COLO829 (cell line): Measurements from ENCODE around the gene SSMEM1.
"Not testable (repeated sequence)": the region's sequence is repeated elsewhere in the genome, so short reads cannot be mapped to it uniquely, and the experiment has no call there.

Experiments used
- DNase-seq: peaks from one replicate; pipeline ENCODE4 v3.0.0; 2012; ENCODE audit warnings: low spot score

Gene SSMEM1

GRCh38 chr7:130207642-130208041 is at the start of gene SSMEM1:
TSS of gene SSMEM1 (plus strand) at chr7:130207860. CDS start at chr7:130207911, 51 bp downstream.
- DNase-seq, result no peak

- no peak for DNase-seq
These were observed 47.6 kb upstream of the SSMEM1 start for GRCh38 chr7:130160023-130160422.

GRCh38 chr7:130160455-130160854 is 47.2 kb upstream of the SSMEM1 start:
- DNase-seq, result no peak

- no peak for DNase-seq
These were observed 45.5 kb upstream of the SSMEM1 start for GRCh38 chr7:130162196-130162595.

- no peak for DNase-seq
These were observed 33.3 kb upstream of the SSMEM1 start for GRCh38 chr7:130174237-130174959.

GRCh38 chr7:130178251-130178650 is 29.4 kb upstream of the SSMEM1 start:
- DNase-seq, result no peak

- no peak for DNase-seq
These were observed 28.0 kb upstream of the SSMEM1 start for GRCh38 chr7:130179631-130180030.

- DNase-seq, result no peak
These were observed 26.9 kb upstream of the SSMEM1 start for GRCh38 chr7:130180571-130181262.

- DNase-seq, result no peak
These were observed 26.4 kb upstream of the SSMEM1 start for GRCh38 chr7:130181263-130181605.

GRCh38 chr7:130182990-130183389 is 24.7 kb upstream of the SSMEM1 start:
- no peak for DNase-seq

- not testable (repeated sequence) for DNase-seq
These were observed 23.3 kb upstream of the SSMEM1 start for GRCh38 chr7:130184349-130184748.

GRCh38 chr7:130187360-130187759 is 20.3 kb upstream of the SSMEM1 start:
- DNase-seq, result no peak

- no peak for DNase-seq
These were observed 18.3 kb upstream of the SSMEM1 start for GRCh38 chr7:130189343-130189742.

GRCh38 chr7:130191791-130192190 is 15.9 kb upstream of the SSMEM1 start:
- DNase-seq, result no peak

- no peak for DNase-seq
These were observed 12.3 kb upstream of the SSMEM1 start for GRCh38 chr7:130195396-130195795.

GRCh38 chr7:130196476-130196875 is 11.2 kb upstream of the SSMEM1 start:
- DNase-seq, result no peak

GRCh38 chr7:130197094-130197493 is 10.6 kb upstream of the SSMEM1 start:
- DNase-seq, result no peak

- DNase-seq, result no peak
These were observed 5.9 kb upstream of the SSMEM1 start for GRCh38 chr7:130201796-130202195.

GRCh38 chr7:130205084-130205947 is 2.3 kb upstream of the SSMEM1 start, which contains the start of gene TMEM209:
TSS of gene TMEM209 (minus strand) at chr7:130205406. CDS start at chr7:130205375, 31 bp downstream.
- DNase-seq, result peak; percentile 99

- DNase-seq, result no peak
These were observed 627 bp upstream of the SSMEM1 start for GRCh38 chr7:130207033-130207432.

GRCh38 chr7:130208516-130208915 is 856 bp downstream of the SSMEM1 start:
- DNase-seq, result no peak

GRCh38 chr7:130210181-130210935 is 2.7 kb downstream of the SSMEM1 start:
- peak; percentile 59 for DNase-seq
